ENCODE data around the gene DLGAP1. TPM values are rescaled to one million over a fixed set of nuclear protein-coding genes. Genes with fewer than 3 reads are reported as not detected.

The DLGAP1 gene
- total RNA-seq, 6 experiments from 2014 or later: 0.19 to 1.3 (median 0.62) TPM

DNA sequence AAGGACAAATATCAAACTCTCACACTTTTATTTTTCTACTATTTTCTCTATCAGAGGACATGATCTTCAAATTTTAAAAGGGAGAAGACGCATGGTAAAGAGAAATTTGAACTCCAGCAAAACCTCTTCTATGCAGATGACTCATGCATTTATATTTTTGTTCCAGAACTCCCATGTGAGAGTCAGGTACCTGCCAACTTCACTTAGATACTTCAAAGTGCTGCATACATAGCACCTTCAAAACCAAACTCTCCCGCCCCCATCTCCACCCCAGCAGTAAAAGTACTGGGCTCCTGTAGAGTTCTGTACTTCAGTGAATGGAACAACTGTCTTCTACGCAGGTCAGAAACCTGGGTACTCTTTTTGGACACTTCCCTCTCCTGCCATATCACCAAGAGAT is 606.8 kb downstream of the DLGAP1 start:
- TF ChIP-seq, protein P1, sequence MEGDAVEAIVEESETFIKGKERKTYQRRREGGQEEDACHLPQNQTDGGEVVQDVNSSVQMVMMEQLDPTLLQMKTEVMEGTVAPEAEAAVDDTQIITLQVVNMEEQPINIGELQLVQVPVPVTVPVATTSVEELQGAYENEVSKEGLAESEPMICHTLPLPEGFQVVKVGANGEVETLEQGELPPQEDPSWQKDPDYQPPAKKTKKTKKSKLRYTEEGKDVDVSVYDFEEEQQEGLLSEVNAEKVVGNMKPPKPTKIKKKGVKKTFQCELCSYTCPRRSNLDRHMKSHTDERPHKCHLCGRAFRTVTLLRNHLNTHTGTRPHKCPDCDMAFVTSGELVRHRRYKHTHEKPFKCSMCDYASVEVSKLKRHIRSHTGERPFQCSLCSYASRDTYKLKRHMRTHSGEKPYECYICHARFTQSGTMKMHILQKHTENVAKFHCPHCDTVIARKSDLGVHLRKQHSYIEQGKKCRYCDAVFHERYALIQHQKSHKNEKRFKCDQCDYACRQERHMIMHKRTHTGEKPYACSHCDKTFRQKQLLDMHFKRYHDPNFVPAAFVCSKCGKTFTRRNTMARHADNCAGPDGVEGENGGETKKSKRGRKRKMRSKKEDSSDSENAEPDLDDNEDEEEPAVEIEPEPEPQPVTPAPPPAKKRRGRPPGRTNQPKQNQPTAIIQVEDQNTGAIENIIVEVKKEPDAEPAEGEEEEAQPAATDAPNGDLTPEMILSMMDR (IDR thresholded peaks at IDR 0.05): no peak
- Mint-ChIP-seq H3K27me3 (ENCODE audit: insufficient read depth) (peaks cover 2% of the 10 kb centered on the region; the same call in 1 of the 2 replicates), H3K36me3 (ENCODE audit: low read depth) (no peaks in the 10 kb centered on the region), H3K4me1 (ENCODE audit: low read depth) (peaks cover 6% of the 10 kb centered on the region), H3K9me3 (no peaks in the 10 kb centered on the region; the same call in 1 of the 2 replicates), H3K4me3 (no peak overlapping the region), H3K27ac (no peak overlapping the region)
- no peak for DNase-seq

DNA sequence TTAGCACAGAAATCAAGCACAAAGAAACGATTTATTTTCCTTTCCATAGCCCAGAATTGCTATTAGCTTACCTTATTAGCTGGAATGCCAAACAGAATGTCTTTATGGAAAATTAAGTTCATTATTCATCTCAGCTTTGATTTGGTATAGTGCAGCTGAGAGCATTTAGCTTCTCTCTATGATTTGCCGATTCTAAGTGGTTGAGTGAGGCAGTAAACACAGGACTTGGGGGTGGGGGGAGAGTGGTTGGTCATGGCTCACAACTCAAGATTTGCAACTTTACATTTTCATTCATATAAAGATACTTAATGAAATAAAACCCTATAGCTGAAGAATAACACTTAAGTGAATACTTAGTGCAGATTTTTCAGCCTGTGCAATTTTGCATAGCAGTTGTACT is 609.9 kb downstream of the DLGAP1 start:
- peaks cover 6% of the 10 kb centered on the region for H3K4me1 Mint-ChIP-seq (ENCODE audit: low read depth)
- H3K27ac Mint-ChIP-seq: no peak overlapping the region
- H3K4me3 Mint-ChIP-seq: no peak overlapping the region
- H3K27me3 Mint-ChIP-seq (ENCODE audit: insufficient read depth): peaks cover 2% of the 10 kb centered on the region; the same call in 1 of the 2 replicates
- no peaks in the 10 kb centered on the region for H3K36me3 Mint-ChIP-seq (ENCODE audit: low read depth)
- TF ChIP-seq, protein P1 (IDR thresholded peaks at IDR 0.05): no peak
- DNase-seq: no peak
- no peaks in the 10 kb centered on the region for H3K9me3 Mint-ChIP-seq

DNA sequence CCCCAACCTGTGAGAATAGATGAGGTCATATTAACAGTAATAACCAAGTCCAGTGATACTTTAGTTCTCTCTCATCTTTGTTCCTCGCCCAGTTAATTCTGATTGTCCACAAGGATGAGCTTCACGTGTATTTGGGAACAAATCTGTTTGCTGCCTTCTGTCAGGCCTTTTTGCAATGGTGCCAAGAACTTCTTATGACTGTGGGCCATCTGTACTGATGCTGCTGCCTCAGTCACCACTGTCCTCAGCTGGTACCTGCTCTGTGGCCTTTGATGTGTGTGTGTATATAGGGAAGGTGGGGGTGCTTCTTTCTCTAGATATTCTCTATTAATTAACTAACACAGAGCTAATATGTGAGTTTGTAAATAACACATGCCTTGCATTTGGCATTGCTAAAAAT is 612.3 kb downstream of the DLGAP1 start:
- peaks cover 2% of the 10 kb centered on the region; the same call in 1 of the 2 replicates for H3K27me3 Mint-ChIP-seq (ENCODE audit: insufficient read depth)
- no peak overlapping the region for H3K27ac Mint-ChIP-seq
- H3K4me3 Mint-ChIP-seq: no peak overlapping the region
- TF ChIP-seq, protein P1 (IDR thresholded peaks at IDR 0.05): no peak
- no peaks in the 10 kb centered on the region for H3K9me3 Mint-ChIP-seq
- H3K36me3 Mint-ChIP-seq (ENCODE audit: low read depth): no peaks in the 10 kb centered on the region
- DNase-seq: no peak
- H3K4me1 Mint-ChIP-seq (ENCODE audit: low read depth): peaks cover under 1% of the 10 kb centered on the region

DNA sequence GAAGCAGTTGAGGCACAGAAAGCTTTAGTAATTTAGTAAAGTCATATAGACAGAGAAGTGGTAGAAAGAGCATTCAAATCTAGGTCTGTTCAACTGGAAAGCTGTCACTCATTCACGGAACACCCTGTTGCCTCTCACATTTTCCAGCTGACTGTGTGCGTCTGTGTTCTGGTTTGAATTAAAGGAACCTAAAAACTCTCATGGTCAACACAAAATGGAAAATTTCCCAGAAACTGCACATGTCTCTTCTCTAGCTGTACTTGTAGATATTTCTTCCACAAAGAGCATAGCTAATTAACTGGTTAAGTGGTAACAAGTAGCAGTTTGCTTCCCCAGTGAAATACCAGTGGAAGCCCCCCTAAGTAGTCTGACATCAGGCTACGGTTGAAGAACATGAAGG is 614.3 kb downstream of the DLGAP1 start:
- Mint-ChIP-seq H3K27me3 (ENCODE audit: insufficient read depth) (no peaks in the 10 kb centered on the region), H3K4me3 (no peak overlapping the region), H3K9me3 (no peaks in the 10 kb centered on the region), H3K36me3 (ENCODE audit: low read depth) (no peaks in the 10 kb centered on the region), H3K27ac (no peak overlapping the region), H3K4me1 (ENCODE audit: low read depth) (no peaks in the 10 kb centered on the region)
- DNase-seq: no peak
- TF ChIP-seq, protein P1 (IDR thresholded peaks at IDR 0.05): no peak

DNA sequence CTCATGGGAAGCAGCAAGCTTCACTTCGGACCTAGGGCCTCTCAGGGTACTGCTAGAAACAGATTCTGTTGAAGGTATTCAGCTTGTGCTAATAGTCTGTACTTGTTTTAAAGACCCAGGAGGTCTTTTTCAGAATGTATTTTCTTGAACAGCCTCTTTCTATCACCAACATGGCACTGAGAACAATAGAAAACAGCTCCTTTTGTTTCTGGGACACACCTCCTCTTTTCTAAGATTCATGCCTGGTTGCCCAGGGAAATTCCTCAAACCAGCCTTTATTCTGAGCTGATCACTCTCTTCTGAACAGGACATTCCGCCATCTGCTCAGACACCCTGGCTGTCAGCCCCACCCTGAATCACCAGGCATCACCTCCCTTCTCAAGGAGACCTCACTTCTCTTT is 615.5 kb downstream of the DLGAP1 start:
- TF ChIP-seq, protein P1 (IDR thresholded peaks at IDR 0.05): no peak
- H3K36me3 Mint-ChIP-seq (ENCODE audit: low read depth): no peaks in the 10 kb centered on the region
- no peak overlapping the region for H3K27ac Mint-ChIP-seq
- no peaks in the 10 kb centered on the region for H3K4me1 Mint-ChIP-seq (ENCODE audit: low read depth)
- no peaks in the 10 kb centered on the region for H3K27me3 Mint-ChIP-seq (ENCODE audit: insufficient read depth)
- no peak for DNase-seq
- H3K4me3 Mint-ChIP-seq: no peak overlapping the region
- no peaks in the 10 kb centered on the region for H3K9me3 Mint-ChIP-seq

Data from HFFc6 (cell line).